Sigmoid colon (tissue), 7 donors: ENCODE data around the gene B2M. TPM values are rescaled to one million over a fixed set of nuclear protein-coding genes. Genes with fewer than 3 reads are reported as not detected.
"Not testable (repeated sequence)": the region's sequence is repeated elsewhere in the genome, so short reads cannot be mapped to it uniquely, and the experiment has no call there.

Experiments used
- DNase-seq: peaks from one replicate; pipeline ENCODE4 v3.0.0-alpha.2; 2019
- H3K27ac ChIP-seq, 4 donors: fragments of 200-600 bp; sonication (generic); one replicate each; pipeline ENCODE4 v1.5.1; 2016 to 2019; ENCODE audit warnings: mild to moderate bottlenecking in 1 of 4
- H3K27me3 ChIP-seq, 3 donors: fragments of 200-600 bp; sonication (generic); one replicate each; pipeline ENCODE4 v1.5.1; 2019; ENCODE audit warnings: mild to moderate bottlenecking in 1 of 3
- H3K36me3 ChIP-seq, 4 donors: fragments of 200-600 bp; sonication (generic); one replicate each; pipeline ENCODE4 v1.5.1; 2016 to 2019
- H3K4me1 ChIP-seq, 4 donors: fragments of 200-600 bp; sonication (generic); one replicate each; pipeline ENCODE4 v1.5.1; 2017 to 2019
- H3K4me3 ChIP-seq, 4 donors: fragments of 200-600 bp; sonication (generic); one replicate each; pipeline ENCODE4 v1.5.1; 2017 to 2019; ENCODE audit warnings: mild to moderate bottlenecking in 2 of 4, moderate library complexity in 1 of 4
- H3K9me3 ChIP-seq, 4 donors: fragments of 200-600 bp in 3 of 4; sonication (generic) in 3 of 4; one replicate each; pipeline versions ENCODE4 v1.5.1 to v1.6.1; 2013 to 2019
- EP300 ChIP-seq, 4 donors: sonication (generic); formaldehyde crosslinking; IDR thresholded peaks; one replicate each; pipeline ENCODE4 v1.6.1; 2017; ENCODE audit warnings: antibody characterized with exemption in 4 of 4
- POLR2A ChIP-seq, 2 donors: fragments of 450-650 bp; IDR thresholded peaks; one replicate each; pipeline ENCODE4 v1.6.1; 2016; ENCODE audit warnings: antibody characterized with exemption in 2 of 2, mild to moderate bottlenecking in 2 of 2, moderate library complexity in 2 of 2
- POLR2AphosphoS5 ChIP-seq, 4 donors: sonication (generic); formaldehyde crosslinking; IDR thresholded peaks; one replicate each; pipeline ENCODE4 v1.6.1; 2017; ENCODE audit warnings: antibody characterized with exemption in 4 of 4
- WGBS, 2 donors: extraction: QIAGEN DNeasy Blood & Tissue Kit; methylation state at CpG; one replicate each; pipeline ENCODE4 v1.1.7; 2013; 5-methylcytosine and 5-hydroxymethylcytosine counted together
- intact Hi-C: fragments of 100-400 bp; cut with DNase I; formaldehyde crosslinking; loops from one replicate; pipeline ENCODE4 v1.15.1; 2023
- polyA plus RNA-seq, 3 donors: library from polyadenylated mRNA; stranded (reverse); fragments of 200-250 nt; gene quantifications; one replicate each; pipeline ENCODE4 v1.2.3, GENCODE V29; 2013
- total RNA-seq, 4 donors: library from RNA; depleted of rRNA; stranded (reverse); fragments of >200 nt; gene quantifications; one replicate each; pipeline ENCODE4 v1.1.0, GENCODE V29; 2016
- TF ChIP-seq, protein P1 (sequence below), 4 experiments: fragments of 450-650 bp in 3 of 4; fragments of 200-600 bp in 1 of 4; IDR thresholded peaks; one replicate each; pipeline ENCODE4 v1.5.1; 2016 to 2019; ENCODE audit warnings: antibody characterized with exemption in 4 of 4, mild to moderate bottlenecking in 3 of 4, moderate library complexity in 2 of 4
- donor health status: healthy with polysubstance abuse.
- donor health status: Bipolar disorder and iron deficiency.
- donor health status: healthy.

B2M gene
- total and polyA plus RNA-seq, 7 donors: 1,906 to 8,584 (median 2,799) TPM

DNA sequence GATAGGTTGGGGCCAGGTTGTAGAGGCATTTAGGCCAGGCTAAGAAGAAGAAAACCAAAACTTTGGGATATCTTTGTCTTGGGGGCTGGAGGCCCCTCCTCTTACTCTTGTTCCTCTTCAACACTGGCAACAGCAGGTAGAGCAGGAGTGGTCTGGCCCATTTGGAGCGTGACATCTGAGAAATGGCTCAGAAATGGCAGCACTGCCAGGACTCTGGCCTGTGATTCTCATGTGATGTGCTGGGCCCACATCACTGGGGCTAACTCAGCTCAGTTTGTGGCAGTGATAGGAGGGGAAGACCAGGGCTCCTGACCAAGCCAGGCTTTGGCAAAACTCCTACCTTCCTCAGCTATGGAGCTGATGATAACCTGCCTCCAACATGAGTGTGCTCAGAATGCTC is 18.7 kb upstream of the B2M start:
- H3K36me3 ChIP-seq: no peaks in the 10 kb centered on the region
- H3K4me1 ChIP-seq: no peaks in the 10 kb centered on the region
- no peak for DNase-seq
- H3K27ac ChIP-seq: no peak overlapping the region
- intact Hi-C loops: no loop called here
- no peak for TF ChIP-seq POLR2A (IDR thresholded peaks at IDR 0.05)
- TF ChIP-seq EP300 (IDR thresholded peaks at IDR 0.05): no peak
- no peak for TF ChIP-seq POLR2AphosphoS5 (IDR thresholded peaks at IDR 0.05)
- no peaks in the 10 kb centered on the region for H3K9me3 ChIP-seq
- WGBS, 2 donors: 92 to 96% methylated on average over 1 of the region's 1 CpG
- no peak overlapping the region for H3K4me3 ChIP-seq
- H3K27me3 ChIP-seq: no peaks in the 10 kb centered on the region

DNA sequence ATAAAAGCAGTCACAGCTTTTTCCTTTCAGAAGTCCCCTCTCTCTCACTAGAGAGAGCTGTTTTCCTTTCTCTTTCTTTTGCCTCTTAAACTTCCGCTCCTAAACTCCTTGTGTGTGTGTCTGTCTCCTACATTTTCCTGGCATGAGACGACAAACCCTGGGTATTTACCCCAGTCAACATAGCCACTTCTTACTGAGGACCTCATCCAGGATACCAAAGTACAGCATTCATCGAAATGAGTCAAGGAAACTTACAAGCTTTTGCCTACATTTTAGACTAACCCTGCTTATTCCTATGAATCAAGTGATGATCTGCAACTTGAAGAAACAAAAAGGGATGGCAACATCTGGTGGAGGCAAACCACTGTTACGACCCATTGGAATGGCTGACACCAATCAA is 16.9 kb upstream of the B2M start:
- no peak overlapping the region for H3K27ac ChIP-seq
- no peak overlapping the region for H3K4me3 ChIP-seq
- no peaks in the 10 kb centered on the region for H3K36me3 ChIP-seq
- 87 to 90% methylated on average over 4 of the region's 4 CpGs for whole genome bisulfite sequencing, 2 donors
- no peaks in the 10 kb centered on the region for H3K27me3 ChIP-seq
- TF ChIP-seq EP300 (IDR thresholded peaks at IDR 0.05) (no peak), POLR2A (IDR thresholded peaks at IDR 0.05) (no peak), POLR2AphosphoS5 (IDR thresholded peaks at IDR 0.05) (no peak)
- TF ChIP-seq, protein P1, sequence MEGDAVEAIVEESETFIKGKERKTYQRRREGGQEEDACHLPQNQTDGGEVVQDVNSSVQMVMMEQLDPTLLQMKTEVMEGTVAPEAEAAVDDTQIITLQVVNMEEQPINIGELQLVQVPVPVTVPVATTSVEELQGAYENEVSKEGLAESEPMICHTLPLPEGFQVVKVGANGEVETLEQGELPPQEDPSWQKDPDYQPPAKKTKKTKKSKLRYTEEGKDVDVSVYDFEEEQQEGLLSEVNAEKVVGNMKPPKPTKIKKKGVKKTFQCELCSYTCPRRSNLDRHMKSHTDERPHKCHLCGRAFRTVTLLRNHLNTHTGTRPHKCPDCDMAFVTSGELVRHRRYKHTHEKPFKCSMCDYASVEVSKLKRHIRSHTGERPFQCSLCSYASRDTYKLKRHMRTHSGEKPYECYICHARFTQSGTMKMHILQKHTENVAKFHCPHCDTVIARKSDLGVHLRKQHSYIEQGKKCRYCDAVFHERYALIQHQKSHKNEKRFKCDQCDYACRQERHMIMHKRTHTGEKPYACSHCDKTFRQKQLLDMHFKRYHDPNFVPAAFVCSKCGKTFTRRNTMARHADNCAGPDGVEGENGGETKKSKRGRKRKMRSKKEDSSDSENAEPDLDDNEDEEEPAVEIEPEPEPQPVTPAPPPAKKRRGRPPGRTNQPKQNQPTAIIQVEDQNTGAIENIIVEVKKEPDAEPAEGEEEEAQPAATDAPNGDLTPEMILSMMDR (IDR thresholded peaks at IDR 0.05): no peak
- intact Hi-C loops: no loop called here
- H3K9me3 ChIP-seq: peaks cover 0 to 3% (median 0%) of the 10 kb centered on the region in 4 donors
- no peak for DNase-seq
- no peaks in the 10 kb centered on the region for H3K4me1 ChIP-seq

DNA sequence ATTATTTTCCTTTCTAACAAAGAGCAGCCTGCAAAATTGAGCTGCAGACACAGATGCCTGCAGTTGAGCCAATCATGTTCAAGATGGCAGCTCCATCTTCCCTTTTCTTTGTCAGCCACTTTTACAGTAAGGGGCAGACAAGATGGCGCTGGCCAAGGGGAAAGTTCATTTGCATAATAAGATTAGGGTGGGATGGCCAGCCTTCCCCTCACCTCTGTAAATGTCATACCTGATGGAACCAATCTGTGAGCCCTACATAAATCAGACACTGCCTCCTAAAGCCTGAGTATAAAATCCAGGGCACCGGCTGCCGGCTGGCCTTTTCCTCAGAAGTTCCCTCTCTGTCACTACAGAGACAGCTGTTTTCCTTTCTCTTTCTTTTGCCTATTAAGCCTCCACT is 16.0 kb upstream of the B2M start:
- peaks cover 0 to 6% (median 2%) of the 10 kb centered on the region in 4 donors for H3K9me3 ChIP-seq
- H3K4me3 ChIP-seq: no peak overlapping the region
- WGBS, 2 donors: 76 to 87% methylated on average over 3 of the region's 3 CpGs
- H3K27ac ChIP-seq: no peak overlapping the region
- no peaks in the 10 kb centered on the region for H3K36me3 ChIP-seq
- DNase-seq: no peak
- no peaks in the 10 kb centered on the region for H3K4me1 ChIP-seq
- H3K27me3 ChIP-seq: no peaks in the 10 kb centered on the region
- intact Hi-C loops: no loop called here
- no peak for TF ChIP-seq EP300 (IDR thresholded peaks at IDR 0.05)
- no peak for TF ChIP-seq POLR2A (IDR thresholded peaks at IDR 0.05)
- TF ChIP-seq POLR2AphosphoS5 (IDR thresholded peaks at IDR 0.05): no peak
- TF ChIP-seq, protein P1 (IDR thresholded peaks at IDR 0.05): no peak

DNA sequence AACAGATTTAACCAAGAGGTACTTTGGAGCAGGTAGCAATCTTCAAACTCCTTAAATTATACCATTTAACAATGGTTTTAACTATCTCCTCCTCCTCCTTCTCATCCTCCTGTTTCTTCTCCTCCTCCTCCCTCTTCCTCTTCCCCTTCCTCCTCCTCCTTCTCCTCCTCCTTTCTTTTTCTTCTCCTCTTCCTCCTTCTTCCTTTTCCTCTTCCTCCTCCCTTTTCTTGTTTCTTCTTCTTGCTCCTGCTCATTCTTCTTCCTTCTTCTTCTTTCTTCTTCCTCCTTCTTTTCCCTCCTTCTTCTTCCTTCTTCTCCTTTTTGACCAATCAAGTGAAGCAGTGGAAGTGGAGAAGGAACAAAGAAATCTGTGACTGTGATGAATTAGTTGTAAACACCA is 14.3 kb upstream of the B2M start:
- H3K4me1 ChIP-seq: no peaks in the 10 kb centered on the region
- H3K4me3 ChIP-seq: no peak overlapping the region
- peaks cover 0 to 7% (median 2%) of the 10 kb centered on the region in 4 donors for H3K9me3 ChIP-seq
- intact Hi-C loops: no loop called here
- H3K36me3 ChIP-seq: no peaks in the 10 kb centered on the region
- no peak for DNase-seq
- H3K27ac ChIP-seq: no peak overlapping the region
- no peaks in the 10 kb centered on the region for H3K27me3 ChIP-seq
- TF ChIP-seq POLR2AphosphoS5 (IDR thresholded peaks at IDR 0.05) (no peak), EP300 (IDR thresholded peaks at IDR 0.05) (no peak), POLR2A (IDR thresholded peaks at IDR 0.05) (no peak)
- TF ChIP-seq, protein P1 (IDR thresholded peaks at IDR 0.05): no peak

DNA sequence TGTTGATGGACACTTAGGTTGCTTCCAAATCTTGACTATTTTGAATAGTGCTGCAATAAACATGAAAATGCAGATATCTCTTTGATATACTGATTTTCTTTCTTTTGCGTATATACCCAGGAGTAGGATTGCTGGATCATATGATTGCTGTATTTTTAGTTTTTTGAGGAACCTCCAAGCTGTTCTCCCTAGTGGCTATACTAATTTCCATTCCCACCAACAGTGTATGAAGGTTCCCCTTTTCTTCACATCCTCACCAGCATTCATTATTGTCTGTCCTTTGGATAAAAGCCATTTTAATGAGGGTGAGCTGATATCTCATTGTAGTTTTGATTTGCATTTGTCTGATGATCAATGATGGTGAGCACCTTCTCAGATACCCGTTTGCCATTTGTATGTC is 12.7 kb upstream of the B2M start:
- Histone ChIP-seq H3K27ac (no peak overlapping the region), H3K27me3 (no peaks in the 10 kb centered on the region), H3K9me3 (peaks cover 0 to 7% (median 2%) of the 10 kb centered on the region in 4 donors), H3K36me3 (no peaks in the 10 kb centered on the region), H3K4me3 (no peak overlapping the region), H3K4me1 (no peaks in the 10 kb centered on the region)
- DNase-seq: no peak
- 89 to 94% methylated on average over 2 of the region's 2 CpGs for WGBS, 2 donors
- intact Hi-C loops: no loop called here
- no peak for TF ChIP-seq POLR2A (IDR thresholded peaks at IDR 0.05)
- TF ChIP-seq EP300 (IDR thresholded peaks at IDR 0.05): no peak
- TF ChIP-seq POLR2AphosphoS5 (IDR thresholded peaks at IDR 0.05): no peak
- TF ChIP-seq, protein P1 (IDR thresholded peaks at IDR 0.05): no peak

DNA sequence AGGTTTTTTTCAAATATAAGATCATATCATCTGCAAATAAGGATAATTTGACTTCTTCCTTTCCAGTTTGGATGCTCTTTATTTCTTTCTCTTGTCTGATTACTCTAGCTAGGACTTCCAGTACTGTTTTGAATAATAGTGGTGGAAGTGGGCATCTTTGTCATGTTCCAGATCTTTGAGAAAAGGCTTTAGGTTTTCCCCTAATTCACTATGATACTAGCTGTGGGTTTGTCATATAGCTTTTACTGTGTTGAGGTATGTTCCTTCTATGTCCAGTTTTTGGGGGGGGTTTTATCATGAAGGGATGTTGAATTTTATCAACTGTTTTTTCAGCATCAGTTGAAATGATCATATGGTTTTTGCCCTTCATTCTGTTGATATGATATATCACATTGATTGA is 10.6 kb upstream of the B2M start:
- not testable (repeated sequence) for H3K36me3 ChIP-seq, H3K27ac ChIP-seq, H3K4me1 ChIP-seq

More for the DNA sequence above, 10.6 kb upstream of the B2M start:
- intact Hi-C loops, H3K27me3 ChIP-seq, H3K9me3 ChIP-seq, H3K4me3 ChIP-seq, DNase-seq: not testable (repeated sequence)
